HCT116 (cell line): ENCODE measurements around the gene PSTPIP1. TPM values are rescaled to one million over a fixed set of nuclear protein-coding genes. Genes with fewer than 3 reads are reported as not detected.

ENCODE experiments used
- ATAC-seq: fragments of 200-7000 bp; cut with Tn5 transposase; 2 replicates; pipeline ENCODE4 v1.9.1; 2020; ENCODE audit warnings: mild to moderate bottlenecking, moderate library complexity
- BruUV-seq: library from RNA; stranded (reverse); fragments of 400-500 nt; replicated peaks from 2 replicates; lab custom pipeline; 2021; lab: Mats Ljungman, UMichigan
- CTCF ChIA-PET: fragments of 300-600 bp; sonication (Branson Sonifier 250); formaldehyde crosslinking; loops from one replicate; lab custom pipeline; 2021; ENCODE audit warnings: antibody characterized with exemption; lab: Charles Lee
- POLR2A ChIA-PET: fragments of 300-600, 350-600 bp; sonication (Branson Sonifier 250); formaldehyde crosslinking; loops from one replicate; lab custom pipeline; 2021; ENCODE audit warnings: antibody characterized with exemption; lab: Charles Lee
- RAD21 ChIA-PET, 2 experiments: fragments of 300-600 bp; sonication (Branson Sonifier 250); formaldehyde crosslinking; loops; one replicate each; lab custom pipeline; 2023; ENCODE audit warnings: low total read pairs in 2 of 2; ENCODE audit not compliant: uncharacterized antibody in 2 of 2, unreplicated experiment in 2 of 2, low non-redundant PET in 1 of 2; lab: Charles Lee
- DNase-seq: peaks from one replicate; pipeline ENCODE4 v3.0.0-alpha.2; 2010; ENCODE audit warnings: low read depth, low spot score
- H2AFZ ChIP-seq: fragments of 200-600 bp; shearing (Covaris generic), sonication (generic); 2 replicates; pipeline ENCODE4 v1.6.1; 2017; ENCODE audit warnings: low read depth, mixed run types, mixed read lengths, antibody characterized with exemption, low read length; ENCODE audit not compliant: poor library complexity, severe bottlenecking
- H3K27ac ChIP-seq: 2 replicates; pipeline ENCODE4 v1.5.1; 2012; ENCODE audit warnings: low read depth, low read length
- H3K27me3 ChIP-seq: fragments of 200-600 bp; sonication (generic); 2 replicates; pipeline ENCODE4 v1.6.1; 2016; ENCODE audit warnings: mixed run types, low read length, mixed read lengths; ENCODE audit not compliant: insufficient read depth
- H3K36me3 ChIP-seq, 2 experiments: fragments of 200-500 bp in 1 of 2; fragments of 200-600 bp in 1 of 2; sonication (Bioruptor generic) in 1 of 2; sonication (generic) in 1 of 2; 2 replicates each; pipeline versions ENCODE4 v1.5.1 to v1.6.1; 2014 to 2016; ENCODE audit warnings: low read length in 2 of 2, inconsistent platforms in 1 of 2, mixed read lengths in 1 of 2, mixed run types in 1 of 2; ENCODE audit not compliant: insufficient read depth in 2 of 2, control insufficient read depth in 1 of 2
- H3K4me1 ChIP-seq, 2 experiments: fragments of 200-600 bp in 1 of 2; sonication (generic) in 1 of 2; 2 replicates each; pipeline versions ENCODE4 v1.5.1 to v1.6.1; 2012 to 2017; ENCODE audit warnings: low read length in 2 of 2, inconsistent platforms in 1 of 2, mild to moderate bottlenecking in 1 of 2, mixed read lengths in 1 of 2, mixed run types in 1 of 2, moderate library complexity in 1 of 2; ENCODE audit not compliant: insufficient read depth in 2 of 2, control insufficient read depth in 1 of 2
- H3K4me2 ChIP-seq: fragments of 200-600 bp; sonication (generic); 2 replicates; pipeline ENCODE4 v1.6.1; 2017; ENCODE audit warnings: mixed run types, low read length, mixed read lengths
- H3K4me3 ChIP-seq, 2 experiments: fragments of 200-600 bp in 1 of 2; sonication (generic) in 1 of 2; replicated peaks in 1 of 2; 2 replicates each; pipeline ENCODE4 v1.5.1; 2011 to 2016; ENCODE audit warnings: low read length in 2 of 2, control low read depth in 1 of 2, low read depth in 1 of 2, mild to moderate bottlenecking in 1 of 2, mixed read lengths in 1 of 2, mixed run types in 1 of 2
- H3K79me2 ChIP-seq: fragments of 200-600 bp; sonication (generic); 2 replicates; pipeline ENCODE4 v1.6.1; 2017; ENCODE audit warnings: mild to moderate bottlenecking, mixed run types, low read length, moderate library complexity, mixed read lengths; ENCODE audit not compliant: insufficient read depth
- H3K9ac ChIP-seq: fragments of 200-600 bp; sonication (generic); 2 replicates; pipeline ENCODE4 v1.6.1; 2016; ENCODE audit warnings: low read length, mixed read lengths
- H3K9me2 ChIP-seq: fragments of 200-600 bp; sonication (generic), shearing (Covaris generic); 2 replicates; pipeline ENCODE4 v1.6.1; 2017; ENCODE audit warnings: mixed run types, mild to moderate bottlenecking, moderate library complexity; ENCODE audit not compliant: insufficient read depth
- H3K9me3 ChIP-seq, 2 experiments: fragments of 200-500 bp in 1 of 2; fragments of 200-600 bp in 1 of 2; sonication (Bioruptor generic) in 1 of 2; sonication (generic) in 1 of 2; 2 replicates each; pipeline ENCODE4 v1.6.1; 2014 to 2017; ENCODE audit warnings: low read length in 2 of 2, mixed read lengths in 2 of 2, inconsistent platforms in 1 of 2, low read depth in 1 of 2, mild to moderate bottlenecking in 1 of 2, mixed run types in 1 of 2, moderate library complexity in 1 of 2; ENCODE audit not compliant: control insufficient read depth in 1 of 2, insufficient read depth in 1 of 2
- H4K20me1 ChIP-seq: fragments of 200-600 bp; sonication (generic), shearing (Covaris generic); 2 replicates; pipeline ENCODE4 v1.6.1; 2017; ENCODE audit warnings: mixed run types, mild to moderate bottlenecking, moderate library complexity; ENCODE audit not compliant: insufficient read depth
- ATF3 ChIP-seq: IDR thresholded peaks from 2 replicates; pipeline ENCODE4 v1.6.1; 2012
- CTCF ChIP-seq, 3 experiments: fragments of 200-600 bp in 1 of 3; sonication (generic) in 1 of 3; IDR thresholded peaks in 2 of 3; conservative IDR thresholded peaks in 1 of 3; 2 replicates each; pipeline ENCODE4 v1.5.1; 2012 to 2017; ENCODE audit warnings: low read depth in 2 of 3, low read length in 2 of 3, antibody characterized with exemption in 1 of 3, borderline replicate concordance in 1 of 3, control low read depth in 1 of 3, mild to moderate bottlenecking in 1 of 3, mixed read lengths in 1 of 3, mixed run types in 1 of 3, moderate library complexity in 1 of 3; ENCODE audit not compliant: insufficient read depth in 1 of 3
- EGR1 ChIP-seq: IDR thresholded peaks from 2 replicates; pipeline ENCODE4 v1.6.1; 2012; ENCODE audit warnings: low read depth
- EZH2 ChIP-seq: fragments of 200-600 bp; sonication (generic); IDR thresholded peaks from 2 replicates; pipeline ENCODE4 v1.6.1; 2017; ENCODE audit warnings: antibody characterized with exemption, mixed run types
- FOSL1 ChIP-seq: IDR thresholded peaks from 2 replicates; pipeline ENCODE4 v1.6.1; 2012; ENCODE audit warnings: low read depth
- MAX ChIP-seq: IDR thresholded peaks from 2 replicates; pipeline ENCODE4 v1.6.1; 2012
- POLR2A ChIP-seq: IDR thresholded peaks from 2 replicates; pipeline ENCODE4 v1.7.0; 2011; ENCODE audit warnings: borderline replicate concordance; ENCODE audit not compliant: insufficient read depth, insufficient read length; ENCODE audit errors: extremely low read depth
- POLR2AphosphoS5 ChIP-seq: IDR thresholded peaks from 2 replicates; pipeline ENCODE4 v1.6.1; 2011; ENCODE audit warnings: mild to moderate bottlenecking, low read depth, low read length, moderate library complexity
- RAD21 ChIP-seq: IDR thresholded peaks from 2 replicates; pipeline ENCODE4 v1.6.1; 2012; ENCODE audit warnings: low read depth, mild to moderate bottlenecking
- REST ChIP-seq: IDR thresholded peaks from 2 replicates; pipeline ENCODE4 v1.6.1; 2012; ENCODE audit warnings: low read depth
- SIN3A ChIP-seq: IDR thresholded peaks from 2 replicates; pipeline ENCODE4 v1.6.1; 2012; ENCODE audit warnings: low read depth
- SP1 ChIP-seq: IDR thresholded peaks from 2 replicates; pipeline ENCODE4 v1.6.1; 2012; ENCODE audit warnings: low read depth
- SRF ChIP-seq: IDR thresholded peaks from 2 replicates; pipeline ENCODE4 v1.6.1; 2012; ENCODE audit warnings: low read depth
- TCF7L2 ChIP-seq: IDR thresholded peaks from 2 replicates; pipeline ENCODE4 v1.7.0; 2011; ENCODE audit warnings: borderline replicate concordance, inconsistent platforms; ENCODE audit not compliant: insufficient read depth, insufficient read length; ENCODE audit errors: extremely low read depth
- ZBTB33 ChIP-seq: IDR thresholded peaks from 2 replicates; pipeline ENCODE4 v1.6.1; 2011; ENCODE audit warnings: mild to moderate bottlenecking, low read length, moderate library complexity; ENCODE audit not compliant: insufficient replicate concordance; ENCODE audit errors: extremely low read depth
- ZFX ChIP-seq: fragments of 450-650 bp; IDR thresholded peaks from 2 replicates; pipeline ENCODE4 v1.6.1; 2017
- ZNF274 ChIP-seq: fragments of 200-500 bp; sonication (Bioruptor generic); IDR thresholded peaks from 2 replicates; pipeline ENCODE4 v1.6.1; 2014; ENCODE audit warnings: mild to moderate bottlenecking, low read depth, low read length, inconsistent platforms
- intact Hi-C: fragments of 100-400 bp; cut with micrococcal nuclease; formaldehyde crosslinking; loops from 2 replicates; pipeline ENCODE4 v1.10.0; 2022
- total RNA-seq: library from RNA; stranded (reverse); gene quantifications from one replicate; pipeline ENCODE4 v1.2.1, GENCODE V29; 2021; ENCODE audit not compliant: unreplicated experiment

The PSTPIP1 gene
- total RNA-seq, 1 experiment from 2014 or later: 0.79 TPM

- no TSS peak for BruUV-seq
- H4K20me1 ChIP-seq: no peaks in the 10 kb centered on the region; the same call in 1 of the 2 replicates
- H3K27me3 ChIP-seq: no peaks in the 10 kb centered on the region
- ATAC-seq: no peak
- H3K4me3 ChIP-seq: no peak overlapping the region
- intact Hi-C loops: no loop called here
- DNase-seq: no peak
- peaks cover 10 to 28% of the 10 kb centered on the region in 2 experiments; a peak in 3 of 4 replicates for H3K4me1 ChIP-seq
- ChIA-PET CTCF (interaction anchor here (1.3 kb wide), 1 partner anchor 475 kb away, joined by 6 read pairs; no protein-coding TSS in a partner anchor), POLR2A (no interaction called here), RAD21 (no interaction called here)
- peaks cover 68% of the 10 kb centered on the region for H3K79me2 ChIP-seq
- H2AFZ ChIP-seq: no peak overlapping the region
- H3K9me3 ChIP-seq: no peaks in the 10 kb centered on the region
- H3K36me3 ChIP-seq: no peaks in the 10 kb centered on the region
- H3K4me2 ChIP-seq: no peak overlapping the region
- H3K9me2 ChIP-seq: no peaks in the 10 kb centered on the region
- H3K27ac ChIP-seq: no peak overlapping the region
- H3K9ac ChIP-seq: no peak overlapping the region
- TF ChIP-seq TCF7L2: no peak
- TF ChIP-seq EGR1: no peak
- no peak for TF ChIP-seq ZFX
- TF ChIP-seq FOSL1: no peak
- TF ChIP-seq SRF: no peak
- TF ChIP-seq MAX: no peak
- no peak for TF ChIP-seq EZH2
- TF ChIP-seq SP1: no peak
- TF ChIP-seq POLR2AphosphoS5: no peak
- TF ChIP-seq POLR2A: no peak
- TF ChIP-seq ZBTB33: no peak
- TF ChIP-seq REST: no peak
- TF ChIP-seq ZNF274: no peak
- no peak for TF ChIP-seq ATF3
- no peak for TF ChIP-seq SIN3A
- no peak for TF ChIP-seq CTCF (IDR thresholded peaks at IDR 0.05 in 2 of 3, conservative IDR thresholded peaks at IDR 0.05 in 1 of 3; ENCODE audit: borderline replicate concordance in 1 of 3, insufficient read depth in 1 of 3, low read depth in 2 of 3, low read length in 2 of 3)
- TF ChIP-seq RAD21: no peak
Observed at GRCh38 chr15:77068633-77069032, 73.7 kb downstream of the PSTPIP1 start.
